ENCODE measurements around the gene ITIH3. TPM values are rescaled to one million over a fixed set of nuclear protein-coding genes. Genes with fewer than 3 reads are reported as not detected.

ITIH3 gene
- total and polyA plus RNA-seq, 9 donors, result 0.23 to 14.2 (median 1.8) TPM

GRCh38 chr3:52763466-52763865 is 31.1 kb upstream of the ITIH3 start:
- H3K9me3 ChIP-seq, result no peaks in the 10 kb centered on the region
- no peak overlapping the region for H3K4me3 ChIP-seq
- H3K4me1 ChIP-seq (ENCODE audit: insufficient read depth), result no peaks in the 10 kb centered on the region
- no peak overlapping the region for H3K27ac ChIP-seq
- TF ChIP-seq CTCF (IDR thresholded peaks at IDR 0.05) (no peak), POLR2A (IDR thresholded peaks at IDR 0.05) (no peak), EP300 (IDR thresholded peaks at IDR 0.05) (no peak)
- 85 to 90% (median 85%) methylated on average over 2 of the region's 2 CpGs for WGBS, 3 donors
- DNase-seq, result no peak
- H3K36me3 ChIP-seq, result no peaks in the 10 kb centered on the region
- intact Hi-C loops (cut with DNase I), result no loop called here
- no peaks in the 10 kb centered on the region for H3K27me3 ChIP-seq

DNA sequence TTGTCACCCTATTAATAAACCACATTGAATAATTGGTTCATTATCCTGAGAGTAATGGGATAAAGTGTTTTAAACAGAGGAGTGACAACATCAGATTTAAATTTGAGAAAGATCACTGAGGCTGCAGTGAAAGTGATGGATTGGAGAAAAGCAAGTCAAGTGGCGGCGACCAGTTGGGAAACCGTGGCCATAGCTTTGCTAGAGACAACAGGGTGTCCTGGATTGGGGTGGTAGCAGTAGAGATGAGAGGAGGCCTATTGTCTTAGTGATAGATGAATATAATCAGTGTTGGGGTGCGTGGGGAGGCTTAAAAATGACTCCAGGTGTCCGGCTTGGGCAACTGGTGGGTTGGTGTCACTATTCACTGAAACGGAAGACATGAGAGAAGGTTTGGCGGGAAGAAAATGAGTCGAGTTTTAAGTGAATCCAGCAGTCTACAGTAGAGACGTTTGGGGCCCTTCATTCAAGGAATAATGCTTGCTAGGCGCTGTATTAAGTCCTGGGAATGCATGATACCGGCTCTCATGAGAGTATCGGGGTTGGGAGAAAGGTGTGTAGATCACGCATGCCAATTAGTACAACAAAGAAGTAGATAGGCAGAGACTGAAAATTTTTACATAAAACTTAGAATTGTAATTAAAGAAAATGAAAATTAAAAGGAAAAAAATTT is 24.7 kb upstream of the ITIH3 start:
- Histone ChIP-seq H3K36me3 (no peaks in the 10 kb centered on the region), H3K27me3 (no peaks in the 10 kb centered on the region), H3K9me3 (no peaks in the 10 kb centered on the region), H3K4me3 (peak overlapping the region; percentile 75), H3K4me1 (ENCODE audit: insufficient read depth) (peaks cover 2% of the 10 kb centered on the region), H3K27ac (no peak overlapping the region)
- DNase-seq, result no peak
- intact Hi-C loops (cut with DNase I), result no loop called here
- WGBS, 3 donors, result 15 to 16% (median 16%) methylated on average over 13 of the region's 13 CpGs
- TF ChIP-seq POLR2A (IDR thresholded peaks at IDR 0.05) (no peak), CTCF (IDR thresholded peaks at IDR 0.05) (no peak), EP300 (IDR thresholded peaks at IDR 0.05) (no peak)

GRCh38 chr3:52770496-52771333 is 23.9 kb upstream of the ITIH3 start, which contains the start of gene NEK4:
Gene NEK4 (minus strand): TSS chr3:52770940. CDS start chr3:52770746, 194 bp downstream.
- H3K4me3 ChIP-seq, result peak within 1 kb of the TSS; percentile 75

GRCh38 chr3:52771334-52771681 is 23.3 kb upstream of the ITIH3 start:
- Histone ChIP-seq H3K27ac (peak overlapping the region in 1 of 2 donors; percentile 58), H3K4me1 (ENCODE audit: insufficient read depth) (peaks cover 2% of the 10 kb centered on the region), H3K4me3 (peak overlapping the region; percentile 75), H3K9me3 (no peaks in the 10 kb centered on the region), H3K27me3 (no peaks in the 10 kb centered on the region), H3K36me3 (no peaks in the 10 kb centered on the region)
- TF ChIP-seq EP300 (IDR thresholded peaks at IDR 0.05), result no peak
- TF ChIP-seq POLR2A (IDR thresholded peaks at IDR 0.05), result no peak
- TF ChIP-seq CTCF (IDR thresholded peaks at IDR 0.05), result no peak
- intact Hi-C loops (cut with DNase I), result no loop called here
- no peak for DNase-seq
- 31 to 40% (median 34%) methylated on average over 5 of the region's 5 CpGs for WGBS, 3 donors

More at GRCh38 chr3:52770496-52771333, 23.9 kb upstream of the ITIH3 start, which contains the start of gene NEK4:
- intact Hi-C loops (cut with DNase I), result no loop called here
- Histone ChIP-seq H3K4me1 (ENCODE audit: insufficient read depth) (peaks cover 2% of the 10 kb centered on the region), H3K27ac (peak within 1 kb of the TSS in 1 of 2 donors; percentile 58), H3K36me3 (no peaks in the 10 kb centered on the region), H3K9me3 (no peaks in the 10 kb centered on the region), H3K27me3 (no peaks in the 10 kb centered on the region)
- TF ChIP-seq CTCF (IDR thresholded peaks at IDR 0.05) (peak in 1 of 3 donors; percentile 6), EP300 (IDR thresholded peaks at IDR 0.05) (no peak), POLR2A (IDR thresholded peaks at IDR 0.05) (no peak)
- DNase-seq, result peak; percentile 88 to 95 (median 90)
- WGBS, 3 donors, result 0 to 1% (median 0%) methylated on average over 57 to 67 of the region's 67 CpGs

All from ovary (tissue), 9 donors.